NOMO-1 (cell line): ENCODE measurements around the gene HPS4.
A peak's percentile ranks its signal among the peaks of the same experiment; 100 is the strongest.
"Not testable (repeated sequence)": the region's sequence is repeated elsewhere in the genome, so short reads cannot be mapped to it uniquely, and the experiment has no call there.

ENCODE experiments used
- DNase-seq, 2 experiments: peaks; one replicate each; lab custom pipeline; 2025; ENCODE audit not compliant: unreplicated experiment in 2 of 2; lab: John Stamatoyannopoulos, UW

The HPS4 gene

GRCh38 chr22:26417406-26417805, 66.2 kb downstream of the HPS4 start:
- no peak for DNase-seq

DNA sequence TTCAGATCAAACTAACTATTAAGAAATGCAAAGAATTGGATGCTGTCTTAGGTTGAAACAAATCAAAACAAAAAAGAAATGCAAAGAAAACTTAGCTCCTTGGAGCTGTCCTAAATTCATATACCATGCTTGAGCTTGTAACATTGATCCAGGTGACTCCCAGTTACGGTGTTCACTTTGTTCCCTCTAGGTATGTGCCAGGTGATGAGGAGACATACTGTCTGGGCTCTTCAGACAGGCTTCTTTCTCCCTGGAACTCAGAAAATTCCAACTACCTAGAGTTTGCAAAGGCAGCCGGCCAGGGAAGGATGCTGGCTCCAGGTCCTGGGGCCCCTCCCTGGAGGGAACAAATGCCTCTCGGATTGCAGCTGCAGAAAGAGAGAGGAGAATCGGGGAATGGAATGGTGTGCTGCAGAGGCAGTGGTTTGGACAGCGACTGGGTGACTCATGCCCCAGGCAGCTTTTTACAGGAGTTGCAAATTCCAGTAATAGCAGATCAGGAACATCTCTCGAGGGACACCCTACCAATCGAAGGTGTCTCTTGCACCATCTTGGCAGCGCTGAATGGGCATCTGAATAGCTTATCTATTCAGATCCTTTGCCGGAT, 66.8 kb downstream of the HPS4 start:
- DNase-seq: no peak

DNA sequence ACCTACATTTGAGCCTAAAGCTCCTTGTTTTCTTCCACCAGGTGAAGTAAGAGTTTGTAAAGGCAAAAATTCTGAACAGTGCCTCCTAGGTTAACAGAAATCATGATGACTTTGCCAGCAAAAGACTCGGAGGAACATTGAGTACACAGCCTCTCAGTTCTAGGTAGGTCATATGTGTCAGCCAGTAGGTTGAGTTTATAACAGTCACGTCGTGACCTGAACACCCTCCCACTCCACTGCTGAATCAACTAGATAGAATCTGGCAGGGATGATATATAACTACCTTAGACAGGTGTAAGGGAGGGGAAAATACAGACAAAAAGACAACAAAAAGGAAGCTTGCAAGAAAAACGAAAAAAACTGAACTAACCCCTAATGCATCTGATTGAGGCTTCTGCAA, 67.3 kb downstream of the HPS4 start:
- DNase-seq: no peak

- DNase-seq: no peak
Measured at GRCh38 chr22:26414347-26414746, 69.2 kb downstream of the HPS4 start.

- DNase-seq: no peak
Measured at GRCh38 chr22:26410386-26410785, 73.2 kb downstream of the HPS4 start.

- no peak for DNase-seq
Measured at GRCh38 chr22:26409719-26410335, 73.8 kb downstream of the HPS4 start.

- not testable (repeated sequence) for DNase-seq
Measured at GRCh38 chr22:26408562-26409220, 74.9 kb downstream of the HPS4 start.

DNA sequence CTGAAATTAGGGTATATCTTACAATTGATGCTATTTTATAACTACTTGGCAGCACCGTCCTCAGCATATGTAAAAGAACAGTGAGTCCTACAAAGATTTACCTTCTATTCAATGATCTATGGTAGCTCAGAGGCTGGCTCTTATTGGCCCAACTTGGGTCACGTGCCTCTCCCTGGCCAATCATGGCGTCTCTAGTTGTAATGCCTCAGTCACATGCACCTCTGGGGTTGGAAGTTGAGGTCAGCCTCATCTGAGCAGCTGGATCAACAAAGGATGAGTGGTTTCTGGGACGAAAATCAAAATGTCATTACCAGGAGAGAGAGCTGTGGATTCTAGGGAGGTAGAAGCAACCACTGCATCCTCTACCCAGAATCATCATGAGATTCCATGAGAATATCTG, 77.5 kb downstream of the HPS4 start:
- no peak for DNase-seq

- DNase-seq: peak; percentile 52 to 87
Measured at GRCh38 chr22:26404851-26405421, 78.6 kb downstream of the HPS4 start.

DNA sequence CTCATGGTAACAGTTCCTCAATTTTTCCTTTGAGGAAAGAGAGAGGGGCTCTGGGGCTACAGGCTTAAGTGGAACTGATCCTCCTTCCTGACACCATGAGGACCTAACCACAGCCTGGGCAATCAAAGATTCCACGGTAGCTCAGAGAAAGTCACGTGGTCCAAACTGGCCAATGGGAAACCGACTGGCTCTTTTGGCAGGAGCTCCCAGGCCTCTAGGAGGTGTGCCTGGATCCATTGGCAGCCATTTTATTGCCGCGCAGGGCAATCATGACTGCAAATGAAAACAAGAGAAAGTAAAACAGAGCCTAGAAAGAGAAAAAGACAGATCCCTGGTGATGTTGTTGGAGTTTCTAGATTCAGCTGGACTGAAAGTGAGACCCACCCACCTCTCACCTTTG, 81.9 kb downstream of the HPS4 start:
- DNase-seq: no peak
